HCT116 (cell line): Measurements from ENCODE around the gene SRP54. TPM values are rescaled to one million over a fixed set of nuclear protein-coding genes. Genes with fewer than 3 reads are reported as not detected.

Experiments
- ATAC-seq: fragments of 200-7000 bp; cut with Tn5 transposase; 2 replicates; pipeline ENCODE4 v1.9.1; 2020; ENCODE audit warnings: mild to moderate bottlenecking, moderate library complexity
- BruUV-seq: library from RNA; stranded (reverse); fragments of 400-500 nt; replicated peaks from 2 replicates; lab custom pipeline; 2021; lab: Mats Ljungman, UMichigan
- CTCF ChIA-PET: fragments of 300-600 bp; sonication (Branson Sonifier 250); formaldehyde crosslinking; loops from one replicate; lab custom pipeline; 2021; ENCODE audit warnings: antibody characterized with exemption; lab: Charles Lee
- POLR2A ChIA-PET: fragments of 300-600, 350-600 bp; sonication (Branson Sonifier 250); formaldehyde crosslinking; loops from one replicate; lab custom pipeline; 2021; ENCODE audit warnings: antibody characterized with exemption; lab: Charles Lee
- RAD21 ChIA-PET, 2 experiments: fragments of 300-600 bp; sonication (Branson Sonifier 250); formaldehyde crosslinking; loops; one replicate each; lab custom pipeline; 2023; ENCODE audit warnings: low total read pairs in 2 of 2; ENCODE audit not compliant: uncharacterized antibody in 2 of 2, unreplicated experiment in 2 of 2, low non-redundant PET in 1 of 2; lab: Charles Lee
- DNase-seq: peaks from one replicate; pipeline ENCODE4 v3.0.0-alpha.2; 2010; ENCODE audit warnings: low read depth, low spot score
- H2AFZ ChIP-seq: fragments of 200-600 bp; shearing (Covaris generic), sonication (generic); 2 replicates; pipeline ENCODE4 v1.6.1; 2017; ENCODE audit warnings: low read depth, mixed run types, mixed read lengths, antibody characterized with exemption, low read length; ENCODE audit not compliant: poor library complexity, severe bottlenecking
- H3K27ac ChIP-seq: 2 replicates; pipeline ENCODE4 v1.5.1; 2012; ENCODE audit warnings: low read depth, low read length
- H3K27me3 ChIP-seq: fragments of 200-600 bp; sonication (generic); 2 replicates; pipeline ENCODE4 v1.6.1; 2016; ENCODE audit warnings: mixed run types, low read length, mixed read lengths; ENCODE audit not compliant: insufficient read depth
- H3K36me3 ChIP-seq, 2 experiments: fragments of 200-500 bp in 1 of 2; fragments of 200-600 bp in 1 of 2; sonication (Bioruptor generic) in 1 of 2; sonication (generic) in 1 of 2; 2 replicates each; pipeline versions ENCODE4 v1.5.1 to v1.6.1; 2014 to 2016; ENCODE audit warnings: low read length in 2 of 2, inconsistent platforms in 1 of 2, mixed read lengths in 1 of 2, mixed run types in 1 of 2; ENCODE audit not compliant: insufficient read depth in 2 of 2, control insufficient read depth in 1 of 2
- H3K4me1 ChIP-seq, 2 experiments: fragments of 200-600 bp in 1 of 2; sonication (generic) in 1 of 2; 2 replicates each; pipeline versions ENCODE4 v1.5.1 to v1.6.1; 2012 to 2017; ENCODE audit warnings: low read length in 2 of 2, inconsistent platforms in 1 of 2, mild to moderate bottlenecking in 1 of 2, mixed read lengths in 1 of 2, mixed run types in 1 of 2, moderate library complexity in 1 of 2; ENCODE audit not compliant: insufficient read depth in 2 of 2, control insufficient read depth in 1 of 2
- H3K4me2 ChIP-seq: fragments of 200-600 bp; sonication (generic); 2 replicates; pipeline ENCODE4 v1.6.1; 2017; ENCODE audit warnings: mixed run types, low read length, mixed read lengths
- H3K4me3 ChIP-seq, 2 experiments: fragments of 200-600 bp in 1 of 2; sonication (generic) in 1 of 2; replicated peaks in 1 of 2; 2 replicates each; pipeline ENCODE4 v1.5.1; 2011 to 2016; ENCODE audit warnings: low read length in 2 of 2, control low read depth in 1 of 2, low read depth in 1 of 2, mild to moderate bottlenecking in 1 of 2, mixed read lengths in 1 of 2, mixed run types in 1 of 2
- H3K79me2 ChIP-seq: fragments of 200-600 bp; sonication (generic); 2 replicates; pipeline ENCODE4 v1.6.1; 2017; ENCODE audit warnings: mild to moderate bottlenecking, mixed run types, low read length, moderate library complexity, mixed read lengths; ENCODE audit not compliant: insufficient read depth
- H3K9ac ChIP-seq: fragments of 200-600 bp; sonication (generic); 2 replicates; pipeline ENCODE4 v1.6.1; 2016; ENCODE audit warnings: low read length, mixed read lengths
- H3K9me2 ChIP-seq: fragments of 200-600 bp; sonication (generic), shearing (Covaris generic); 2 replicates; pipeline ENCODE4 v1.6.1; 2017; ENCODE audit warnings: mixed run types, mild to moderate bottlenecking, moderate library complexity; ENCODE audit not compliant: insufficient read depth
- H3K9me3 ChIP-seq, 2 experiments: fragments of 200-500 bp in 1 of 2; fragments of 200-600 bp in 1 of 2; sonication (Bioruptor generic) in 1 of 2; sonication (generic) in 1 of 2; 2 replicates each; pipeline ENCODE4 v1.6.1; 2014 to 2017; ENCODE audit warnings: low read length in 2 of 2, mixed read lengths in 2 of 2, inconsistent platforms in 1 of 2, low read depth in 1 of 2, mild to moderate bottlenecking in 1 of 2, mixed run types in 1 of 2, moderate library complexity in 1 of 2; ENCODE audit not compliant: control insufficient read depth in 1 of 2, insufficient read depth in 1 of 2
- H4K20me1 ChIP-seq: fragments of 200-600 bp; sonication (generic), shearing (Covaris generic); 2 replicates; pipeline ENCODE4 v1.6.1; 2017; ENCODE audit warnings: mixed run types, mild to moderate bottlenecking, moderate library complexity; ENCODE audit not compliant: insufficient read depth
- CEBPB ChIP-seq: IDR thresholded peaks from 2 replicates; pipeline ENCODE4 v1.6.1; 2012; ENCODE audit warnings: low read depth
- EGR1 ChIP-seq: IDR thresholded peaks from 2 replicates; pipeline ENCODE4 v1.6.1; 2012; ENCODE audit warnings: low read depth
- ELF1 ChIP-seq: IDR thresholded peaks from 2 replicates; pipeline ENCODE4 v1.6.1; 2012; ENCODE audit warnings: low read depth, borderline replicate concordance
- EZH2 ChIP-seq: fragments of 200-600 bp; sonication (generic); IDR thresholded peaks from 2 replicates; pipeline ENCODE4 v1.6.1; 2017; ENCODE audit warnings: antibody characterized with exemption, mixed run types
- EZH2phosphoT487 ChIP-seq: fragments of 200-600 bp; IDR thresholded peaks from 2 replicates; pipeline ENCODE4 v1.6.1; 2018; ENCODE audit warnings: antibody characterized with exemption, borderline replicate concordance
- FOSL1 ChIP-seq: IDR thresholded peaks from 2 replicates; pipeline ENCODE4 v1.6.1; 2012; ENCODE audit warnings: low read depth
- JUND ChIP-seq: IDR thresholded peaks from 2 replicates; pipeline ENCODE4 v1.6.1; 2012
- RAD21 ChIP-seq: IDR thresholded peaks from 2 replicates; pipeline ENCODE4 v1.6.1; 2012; ENCODE audit warnings: low read depth, mild to moderate bottlenecking
- SIN3A ChIP-seq: IDR thresholded peaks from 2 replicates; pipeline ENCODE4 v1.6.1; 2012; ENCODE audit warnings: low read depth
- SP1 ChIP-seq: IDR thresholded peaks from 2 replicates; pipeline ENCODE4 v1.6.1; 2012; ENCODE audit warnings: low read depth
- SRF ChIP-seq: IDR thresholded peaks from 2 replicates; pipeline ENCODE4 v1.6.1; 2012; ENCODE audit warnings: low read depth
- TCF7L2 ChIP-seq: IDR thresholded peaks from 2 replicates; pipeline ENCODE4 v1.7.0; 2011; ENCODE audit warnings: borderline replicate concordance, inconsistent platforms; ENCODE audit not compliant: insufficient read depth, insufficient read length; ENCODE audit errors: extremely low read depth
- ZFX ChIP-seq: fragments of 450-650 bp; IDR thresholded peaks from 2 replicates; pipeline ENCODE4 v1.6.1; 2017
- intact Hi-C: fragments of 100-400 bp; cut with micrococcal nuclease; formaldehyde crosslinking; loops from 2 replicates; pipeline ENCODE4 v1.10.0; 2022
- total RNA-seq: library from RNA; stranded (reverse); gene quantifications from one replicate; pipeline ENCODE4 v1.2.1, GENCODE V29; 2021; ENCODE audit not compliant: unreplicated experiment
- TF ChIP-seq, protein P1 (sequence below): IDR thresholded peaks from 2 replicates; pipeline ENCODE4 v1.6.1; 2012

Gene SRP54
- total RNA-seq, 1 experiment from 2014 or later: 53.0 TPM

DNA sequence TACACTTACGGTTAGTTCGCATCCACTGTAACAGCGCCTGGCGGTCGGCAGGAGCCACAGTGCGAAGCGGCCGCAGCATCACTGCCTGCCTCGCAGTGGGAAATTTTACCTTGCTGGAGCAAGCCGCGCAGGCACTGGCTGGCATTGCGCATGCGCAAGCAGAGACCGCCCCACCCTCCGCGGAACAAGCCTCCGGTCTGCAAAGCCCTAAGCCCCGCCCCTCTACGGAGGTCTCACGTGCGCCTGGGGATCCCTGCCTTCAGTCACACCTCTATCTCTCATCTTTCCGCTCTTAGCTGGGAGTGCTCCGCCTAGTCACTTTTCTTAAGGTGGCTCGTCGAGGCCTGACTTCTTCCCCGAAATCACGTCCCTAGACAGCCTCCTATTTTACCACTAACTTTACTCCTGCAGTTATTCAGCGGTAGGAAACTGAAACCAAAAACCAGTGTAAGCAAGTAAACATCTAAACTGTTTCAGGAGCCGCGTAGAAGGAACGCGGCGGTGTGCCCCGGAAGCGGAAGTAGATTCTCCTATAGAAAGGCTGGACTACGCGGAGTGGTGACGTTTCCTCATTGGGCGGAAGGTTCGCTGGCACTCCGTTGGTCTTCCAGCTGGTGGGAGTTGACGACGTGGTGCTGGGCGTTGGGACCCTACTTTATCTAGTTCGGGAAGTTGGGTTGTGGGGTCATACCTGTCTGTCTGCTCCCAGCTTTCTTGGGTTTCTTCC is at the start of gene SRP54 (continued):
- TF ChIP-seq EZH2phosphoT487 (no peak), TCF7L2 (peak; percentile 97), JUND (no peak), RAD21 (no peak), EZH2 (no peak), SRF (peak; percentile 54; the same call in 1 of the 2 replicates), ZFX (no peak)
- TF ChIP-seq, all 23 proteins: peak for 12

DNA sequence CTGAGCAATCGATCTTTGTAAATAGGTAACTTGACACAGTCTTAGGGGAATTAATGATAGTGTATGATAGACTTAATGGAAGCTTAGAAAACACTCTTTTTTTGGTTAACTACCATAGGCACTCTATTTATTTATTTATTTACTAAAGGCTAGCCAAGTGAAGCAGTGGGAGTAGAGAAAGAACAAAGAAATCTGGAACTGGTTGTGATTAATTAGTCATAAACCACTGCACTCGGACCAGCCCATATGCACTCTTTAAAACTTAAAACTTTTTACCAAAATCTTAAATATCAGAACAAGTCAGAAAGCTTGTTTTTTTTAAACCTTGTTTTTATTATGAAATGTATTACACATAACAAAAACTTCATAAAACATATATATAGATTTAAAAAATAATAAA is 49.5 kb upstream of the SRP54 start:
- intact Hi-C loops: no loop called here
- TF ChIP-seq SRF (no peak), SIN3A (no peak), TCF7L2 (no peak), RAD21 (no peak), FOSL1 (no peak), CEBPB (no peak), SP1 (no peak), EZH2 (no peak), EGR1 (no peak), ELF1 (no peak)
- TF ChIP-seq, protein P1, sequence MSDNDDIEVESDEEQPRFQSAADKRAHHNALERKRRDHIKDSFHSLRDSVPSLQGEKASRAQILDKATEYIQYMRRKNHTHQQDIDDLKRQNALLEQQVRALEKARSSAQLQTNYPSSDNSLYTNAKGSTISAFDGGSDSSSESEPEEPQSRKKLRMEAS: no peak
- H3K4me1 ChIP-seq: peaks cover 2 to 5% of the 10 kb centered on the region in 2 experiments; a peak in 2 of 4 replicates
- no peak overlapping the region for H2AFZ ChIP-seq
- H3K9me3 ChIP-seq: no peaks in the 10 kb centered on the region
- CTCF ChIA-PET: no interaction called here
- H4K20me1 ChIP-seq: no peaks in the 10 kb centered on the region
- DNase-seq: no peak
- no peak for ATAC-seq
- H3K36me3 ChIP-seq: no peaks in the 10 kb centered on the region
- no peak overlapping the region for H3K4me3 ChIP-seq
- RAD21 ChIA-PET: no interaction called here
- no TSS peak for BruUV-seq
- H3K4me2 ChIP-seq: no peak overlapping the region
- no peaks in the 10 kb centered on the region for H3K9me2 ChIP-seq
- H3K27me3 ChIP-seq: no peaks in the 10 kb centered on the region
- H3K79me2 ChIP-seq: no peaks in the 10 kb centered on the region
- POLR2A ChIA-PET: no interaction called here
- H3K27ac ChIP-seq: no peak overlapping the region
- no peak overlapping the region for H3K9ac ChIP-seq
